DMS79 (cell line): ENCODE data around the gene ATG3.
"Not testable (repeated sequence)": the region's sequence is repeated elsewhere in the genome, so short reads cannot be mapped to it uniquely, and the experiment has no call there.

Experiments used
- DNase-seq: peaks from one replicate; lab custom pipeline; 2025; lab: John Stamatoyannopoulos, UW

The ATG3 gene

DNA sequence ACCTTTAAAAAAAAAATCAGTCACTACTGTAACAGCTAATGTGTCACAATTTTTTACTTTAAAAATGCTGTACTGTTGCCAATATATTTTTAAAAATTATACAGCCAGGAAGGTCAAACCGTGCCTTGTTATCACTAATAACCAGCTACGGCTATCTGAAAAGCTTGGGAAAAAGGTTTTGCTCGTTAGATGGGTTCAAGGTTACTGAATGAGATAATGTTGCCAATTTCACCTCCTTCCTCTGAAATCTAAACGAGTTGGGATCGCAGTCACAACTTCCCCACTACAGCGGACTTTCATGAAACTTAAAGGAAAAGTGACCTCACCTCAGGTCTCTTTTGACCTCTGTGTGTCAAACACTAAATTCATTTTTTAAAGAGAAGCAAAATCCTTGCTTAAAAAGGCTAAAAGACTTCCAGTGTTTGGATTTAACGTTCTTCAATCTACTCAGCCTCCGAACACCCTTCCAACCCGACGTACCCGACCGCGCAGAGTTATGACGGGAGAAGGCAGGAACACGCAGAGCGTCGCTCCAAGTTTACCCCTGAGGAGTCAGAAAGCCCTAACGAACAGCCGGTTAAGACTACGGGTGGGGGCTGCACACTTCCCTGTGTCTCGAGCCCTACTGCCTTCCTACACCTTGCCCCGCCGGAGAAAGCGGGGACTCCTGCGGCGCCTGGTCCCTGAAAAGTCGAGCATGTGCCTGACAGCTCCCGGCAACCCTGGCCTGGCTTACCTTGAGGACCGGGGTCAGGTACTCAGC is 860 bp downstream of the ATG3 start:
- DNase-seq: peak; percentile 34

DNA sequence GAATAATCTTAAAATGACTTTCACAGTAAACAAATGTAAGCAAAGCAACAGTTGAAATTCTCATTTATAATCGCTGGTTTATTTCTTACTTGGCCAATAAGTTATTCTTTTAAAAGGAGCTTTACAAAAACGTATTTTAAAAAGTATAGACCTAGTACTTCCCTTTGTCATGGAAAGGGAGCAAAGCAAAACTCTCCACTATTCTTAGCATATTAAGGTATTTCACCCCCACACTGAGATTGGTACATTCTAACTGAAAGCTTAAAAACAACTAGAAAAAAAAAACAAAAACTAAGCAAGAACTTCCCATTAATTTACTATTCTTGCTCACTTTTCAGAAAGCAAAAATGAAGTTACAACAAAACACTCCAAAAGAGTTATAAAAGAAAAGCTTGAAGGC is 1.5 kb downstream of the ATG3 start:
- no peak for DNase-seq

DNA sequence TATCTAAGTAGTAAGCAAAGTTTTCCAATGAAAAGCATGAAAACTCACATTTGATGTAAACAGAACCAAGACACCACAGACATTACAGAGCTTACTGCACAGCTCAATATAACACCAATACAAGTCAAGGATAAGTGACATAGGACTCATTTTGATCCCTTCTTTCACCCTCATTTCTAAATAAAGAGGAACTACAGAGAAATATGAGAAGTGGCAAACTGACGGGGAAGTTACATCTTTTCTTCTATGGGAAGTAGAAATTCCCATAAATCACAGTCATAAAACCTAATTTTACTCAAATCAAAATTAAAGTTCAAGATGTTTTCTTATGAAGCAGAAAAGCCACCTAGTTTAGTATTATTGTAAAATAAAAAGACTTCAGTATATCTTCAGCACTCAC is 3.8 kb downstream of the ATG3 start:
- DNase-seq: no peak

DNA sequence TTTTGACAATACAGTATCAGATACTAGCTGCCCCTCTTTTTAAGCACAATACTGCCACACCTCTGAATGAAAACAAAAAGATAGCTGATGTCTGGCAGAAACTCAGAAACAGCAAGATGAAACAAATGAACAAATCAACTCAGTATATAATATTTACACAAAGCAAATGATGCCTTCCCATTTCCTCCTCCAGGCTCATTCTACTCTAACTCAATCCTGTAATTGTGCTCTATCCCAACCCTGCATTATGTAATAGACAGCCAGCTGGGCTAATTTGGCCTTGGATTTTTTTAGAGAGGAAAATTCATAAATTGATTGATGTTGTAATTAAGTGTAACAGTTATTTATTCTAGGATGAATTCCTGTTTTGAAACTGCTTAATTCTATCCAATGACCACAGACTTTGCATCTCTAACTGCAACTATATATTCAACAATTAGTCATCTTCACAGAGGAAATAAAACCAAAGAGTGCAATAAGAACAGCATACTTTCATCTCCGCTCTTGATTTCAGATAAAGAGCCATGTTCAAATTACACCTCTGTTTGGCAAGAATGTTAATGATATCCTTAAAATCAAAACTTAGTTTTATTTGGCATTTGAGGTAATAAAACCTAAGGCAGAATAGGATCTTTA is 6.1 kb downstream of the ATG3 start:
- no peak for DNase-seq

DNA sequence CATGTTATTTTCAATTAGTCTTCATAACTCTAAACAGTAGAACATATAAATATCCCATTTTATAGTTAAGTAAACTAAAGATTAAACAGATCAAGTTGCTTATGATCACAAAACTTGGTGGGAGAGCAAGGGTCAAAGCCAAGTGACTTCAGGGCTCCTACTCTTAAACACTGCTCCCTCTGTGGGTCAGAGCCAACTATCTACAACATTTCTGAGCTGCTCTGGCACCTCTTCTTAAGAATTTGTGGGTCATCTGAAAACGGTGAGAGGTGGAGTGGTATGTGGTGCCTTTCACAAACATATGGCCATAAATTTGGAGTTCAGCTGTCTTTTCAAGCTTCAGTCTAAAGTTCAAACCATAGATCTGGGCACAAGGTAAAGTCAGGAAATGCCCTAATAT is 10.9 kb downstream of the ATG3 start:
- DNase-seq: no peak

DNA sequence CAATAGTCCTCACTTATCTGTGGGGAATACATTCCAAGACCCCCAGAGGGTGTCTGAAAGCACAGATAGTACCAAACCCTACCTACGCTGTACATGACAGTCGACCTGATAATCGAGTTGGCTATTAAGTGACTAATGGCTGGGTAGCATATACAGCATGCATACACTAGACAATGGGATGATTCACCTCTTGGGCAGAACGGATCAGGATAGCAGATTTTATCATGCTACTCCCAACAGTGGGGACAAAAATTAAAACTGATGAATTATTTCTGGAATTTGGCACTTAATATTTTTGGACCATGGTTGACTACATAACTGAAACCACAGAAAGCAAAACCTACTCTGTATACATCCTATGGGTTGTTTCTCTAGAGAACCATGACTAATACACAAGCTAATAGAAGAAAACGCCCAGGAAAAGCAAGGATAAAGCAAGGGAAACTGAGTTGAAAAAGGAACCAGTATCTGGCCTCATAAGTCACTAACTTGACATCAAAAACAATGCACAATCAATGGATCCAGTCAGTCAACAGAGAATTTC is 15.5 kb downstream of the ATG3 start:
- no peak for DNase-seq

DNA sequence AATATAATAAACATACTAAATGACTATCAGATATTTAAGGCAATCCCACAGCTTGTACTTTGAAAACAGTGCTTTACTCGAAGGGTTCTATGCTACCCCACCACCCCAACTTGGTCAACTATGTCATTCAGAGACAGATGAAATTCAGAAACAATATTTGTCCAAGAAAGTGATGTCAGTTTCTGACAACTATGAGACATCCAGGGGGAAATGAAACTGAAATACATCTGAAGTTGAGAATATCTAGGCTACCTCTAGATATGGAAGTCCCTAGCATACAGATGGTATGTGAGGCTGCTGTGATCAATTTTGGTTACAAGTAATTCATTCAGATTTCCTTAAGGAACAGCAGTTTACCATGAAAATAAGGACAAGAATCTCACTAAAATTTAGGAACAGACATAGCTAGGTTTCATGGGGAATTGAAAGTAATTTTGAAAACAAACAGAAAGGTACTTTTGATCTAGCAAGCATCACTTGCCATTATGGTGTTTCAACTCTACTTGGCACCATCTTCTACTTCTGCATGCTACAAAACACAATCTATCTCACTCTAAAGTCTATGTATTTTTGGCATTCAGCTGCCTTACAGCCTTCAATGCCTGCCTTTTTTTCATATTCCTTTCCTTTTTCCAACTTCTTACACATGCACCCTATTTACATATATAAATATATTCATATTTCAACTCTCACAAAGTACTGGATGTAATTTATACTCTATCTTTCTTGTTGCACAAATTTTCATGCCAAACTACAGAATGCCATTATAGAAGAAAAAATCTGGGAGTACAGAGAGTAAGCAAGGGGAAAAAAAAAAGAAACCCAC is 21.7 kb downstream of the ATG3 start:
- no peak for DNase-seq

DNA sequence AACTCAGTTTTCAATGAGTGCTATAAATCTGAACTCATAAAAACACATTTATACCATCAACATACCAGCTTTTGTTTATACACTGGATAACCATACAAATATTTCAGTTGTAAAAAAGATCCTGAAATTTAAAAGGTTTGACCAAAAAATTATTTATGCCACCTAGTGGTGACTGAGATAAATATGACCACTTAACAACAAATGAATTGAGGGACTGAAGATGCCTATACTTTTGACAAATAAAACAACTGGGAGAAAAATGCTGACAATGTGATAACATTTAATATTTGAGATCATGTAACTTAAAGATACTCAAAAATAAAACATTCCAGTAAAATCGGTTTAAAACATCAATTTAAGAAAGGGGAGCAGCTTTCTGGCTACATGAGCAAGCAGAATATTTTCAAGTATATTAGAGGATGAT is 30.4 kb downstream of the ATG3 start:
- DNase-seq: no peak

DNA sequence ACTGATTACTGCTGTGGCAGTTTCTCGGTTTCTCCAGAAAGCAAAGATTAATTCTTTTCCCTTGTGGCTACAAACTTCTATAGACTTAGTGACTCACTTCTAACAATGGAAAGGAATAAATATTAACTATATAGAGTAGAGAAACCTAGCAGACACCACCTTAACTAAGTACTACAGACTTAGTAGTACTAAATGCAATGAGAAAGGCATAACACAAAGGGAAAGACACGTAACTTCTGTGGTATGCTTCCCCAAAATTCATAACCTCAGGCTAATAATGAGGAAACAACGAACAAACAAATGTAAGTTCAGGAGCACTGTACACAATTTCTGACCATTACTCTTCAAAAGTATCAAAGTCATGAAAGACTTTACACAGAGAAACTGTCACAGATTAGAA is 31.2 kb downstream of the ATG3 start:
- DNase-seq: no peak

DNA sequence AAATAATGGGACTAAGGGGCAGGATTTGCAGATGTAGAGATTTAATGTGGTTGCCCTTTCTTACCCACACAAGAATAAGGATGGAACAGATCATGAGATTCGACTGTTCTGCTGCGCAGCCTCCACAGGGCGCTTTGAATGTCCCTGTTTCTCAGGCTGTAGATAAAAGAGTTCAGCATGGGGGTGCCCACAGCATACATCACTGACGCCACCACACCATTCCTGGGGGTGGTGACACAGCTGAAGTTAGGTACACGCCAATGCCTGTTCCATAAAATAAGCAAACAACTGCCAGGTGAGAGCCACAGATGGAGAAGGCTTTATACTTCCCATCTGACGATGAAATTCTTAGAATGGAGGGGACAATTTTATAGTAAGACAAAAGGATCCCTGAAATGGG is 37.6 kb downstream of the ATG3 start:
- DNase-seq: not testable (repeated sequence)

DNA sequence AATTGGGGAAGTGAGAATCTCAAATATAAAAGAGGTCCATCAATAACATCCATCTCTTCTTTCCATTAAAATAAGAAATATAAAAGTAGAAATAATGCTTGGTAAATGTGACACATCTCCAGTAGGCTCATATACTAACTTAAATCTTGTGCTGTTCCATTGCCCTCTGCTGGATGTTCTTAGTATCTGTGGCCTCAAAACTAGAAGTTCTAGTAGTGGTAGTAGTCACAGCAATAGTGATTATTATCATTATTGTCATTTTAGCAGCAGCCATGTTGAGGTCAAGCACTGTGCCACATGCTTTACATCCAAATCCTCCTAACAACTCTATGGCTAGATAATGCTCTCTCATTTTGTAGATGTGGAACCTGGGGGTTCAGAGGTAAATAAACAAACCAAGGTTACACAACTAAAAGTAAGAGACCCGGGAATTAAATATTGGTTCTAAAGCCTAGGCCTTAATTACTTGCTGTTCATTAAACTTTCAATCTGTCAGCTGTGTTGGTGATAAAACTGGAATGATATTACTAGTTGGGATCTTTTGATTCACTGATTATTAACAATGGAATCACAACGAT is 42.2 kb downstream of the ATG3 start:
- no peak for DNase-seq

DNA sequence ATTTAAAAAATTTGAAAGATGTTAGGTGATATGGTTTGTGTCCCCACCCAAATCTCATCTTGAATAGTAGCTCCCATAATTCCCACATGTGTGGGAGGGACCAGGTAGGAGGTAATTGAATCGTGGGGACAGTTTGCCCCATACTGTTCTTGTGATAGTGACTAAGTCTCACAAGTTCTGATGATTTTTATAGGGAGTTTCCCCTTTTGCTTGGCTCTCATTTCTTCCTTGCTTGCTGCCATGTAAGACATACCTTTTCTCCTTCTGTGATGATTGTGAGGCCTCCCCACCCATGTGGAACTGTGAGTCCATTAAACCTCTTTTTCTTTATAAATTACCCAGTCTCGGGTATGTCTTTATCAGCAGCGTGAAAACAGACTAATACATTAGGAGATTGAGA is 42.8 kb downstream of the ATG3 start:
- DNase-seq: not testable (repeated sequence)

DNA sequence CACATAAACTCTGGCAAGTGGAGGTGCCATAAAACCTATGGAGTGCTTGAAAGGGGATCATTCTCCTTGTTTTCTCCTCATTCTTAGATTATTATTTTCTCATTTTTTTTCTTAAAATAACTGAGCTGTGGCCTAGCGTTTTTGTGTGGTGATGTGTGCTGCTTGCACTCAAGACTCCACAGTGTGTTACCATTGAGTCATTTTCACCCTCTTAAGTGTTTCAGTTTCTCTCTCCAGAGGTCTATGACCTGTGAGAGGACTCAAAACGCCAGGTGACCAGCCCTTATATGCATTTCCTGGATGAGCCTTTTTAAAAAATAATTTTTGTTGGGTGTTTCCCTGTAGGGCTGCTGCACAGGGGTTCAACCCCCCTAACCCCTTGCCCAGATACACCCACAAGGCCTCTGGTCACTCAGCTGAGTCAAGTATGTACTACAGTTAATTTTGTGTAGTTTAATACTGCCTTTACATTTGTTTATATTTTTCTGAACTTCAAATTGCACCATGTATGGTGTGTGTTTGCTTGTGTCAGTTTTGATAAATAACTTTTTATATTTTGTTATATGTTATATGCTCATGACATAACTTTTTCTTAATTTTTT is 47.1 kb downstream of the ATG3 start:
- no peak for DNase-seq

DNA sequence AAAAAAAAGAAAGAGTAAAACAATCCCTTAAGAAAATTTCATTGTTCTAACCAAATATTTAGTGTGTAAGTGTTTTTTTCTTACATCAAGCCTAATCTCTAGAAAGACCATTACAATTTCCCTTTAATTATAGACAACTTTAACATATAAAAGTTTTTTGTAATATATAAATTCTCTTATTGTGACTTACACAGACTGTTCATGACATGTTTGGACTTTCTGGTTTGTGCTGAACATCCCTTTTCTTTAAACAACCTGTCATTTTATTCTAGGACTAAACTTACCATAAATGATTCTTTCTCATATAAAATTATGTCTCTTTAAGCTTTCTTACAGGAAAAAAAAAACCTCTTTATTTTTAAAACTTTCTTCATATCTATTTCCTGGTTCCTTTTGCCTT is 49.4 kb downstream of the ATG3 start:
- no peak for DNase-seq

DNA sequence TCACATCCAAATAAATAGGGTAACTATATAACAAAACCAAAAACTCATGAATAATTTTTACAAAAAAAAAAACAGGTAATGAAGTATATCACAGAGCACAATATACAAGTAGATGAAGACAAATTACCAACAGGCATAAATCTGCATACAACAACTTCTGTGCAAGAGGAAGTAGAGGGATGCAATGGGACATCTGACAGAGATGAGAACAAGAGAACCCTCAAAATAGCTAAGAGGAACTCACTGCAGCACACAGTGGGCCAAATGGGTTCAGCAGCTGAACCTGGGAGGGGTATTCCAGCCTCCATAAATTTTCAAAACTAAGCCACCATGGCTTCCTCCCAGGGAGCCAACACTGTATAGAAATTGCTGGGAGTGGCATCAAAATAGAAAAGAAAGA is 52.9 kb downstream of the ATG3 start:
- no peak for DNase-seq

DNA sequence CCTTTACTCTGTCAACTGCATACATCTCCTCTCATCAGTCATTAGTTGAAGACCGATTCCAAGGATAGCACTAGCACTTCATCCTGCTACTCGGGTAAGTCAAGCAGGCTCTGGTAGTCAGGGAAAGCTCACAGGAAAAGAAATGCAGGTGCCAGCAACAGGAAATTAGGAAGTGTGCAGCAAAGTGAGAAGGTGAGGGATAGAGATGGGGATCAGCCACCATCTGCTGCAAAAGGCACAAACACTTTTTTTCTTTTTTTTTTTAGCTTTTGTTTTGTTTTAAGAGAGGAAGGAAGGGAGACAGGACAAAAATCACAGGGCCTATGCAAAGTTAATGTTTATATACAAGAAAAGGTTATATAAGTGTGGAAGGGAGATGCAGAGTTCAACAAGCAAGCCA is 53.5 kb downstream of the ATG3 start:
- no peak for DNase-seq

DNA sequence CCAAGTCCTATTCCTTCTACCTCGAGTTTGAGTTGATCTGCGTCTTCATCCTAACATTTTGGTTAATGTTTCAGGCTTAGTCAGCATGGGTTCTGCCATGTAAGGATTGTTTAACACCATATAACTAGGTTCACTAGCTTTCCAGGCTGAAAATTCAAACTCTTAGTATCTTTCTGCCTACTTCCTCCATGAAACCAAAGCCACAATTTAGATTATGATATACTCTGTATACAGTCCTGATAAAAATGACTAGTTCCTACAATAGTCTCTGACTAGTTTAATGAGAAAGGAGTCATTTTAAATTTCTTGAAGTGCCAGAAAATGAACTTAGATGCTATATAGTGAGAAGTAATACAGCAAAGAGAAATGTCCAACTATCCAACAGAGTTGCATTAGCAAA is 55.9 kb downstream of the ATG3 start:
- DNase-seq: no peak

DNA sequence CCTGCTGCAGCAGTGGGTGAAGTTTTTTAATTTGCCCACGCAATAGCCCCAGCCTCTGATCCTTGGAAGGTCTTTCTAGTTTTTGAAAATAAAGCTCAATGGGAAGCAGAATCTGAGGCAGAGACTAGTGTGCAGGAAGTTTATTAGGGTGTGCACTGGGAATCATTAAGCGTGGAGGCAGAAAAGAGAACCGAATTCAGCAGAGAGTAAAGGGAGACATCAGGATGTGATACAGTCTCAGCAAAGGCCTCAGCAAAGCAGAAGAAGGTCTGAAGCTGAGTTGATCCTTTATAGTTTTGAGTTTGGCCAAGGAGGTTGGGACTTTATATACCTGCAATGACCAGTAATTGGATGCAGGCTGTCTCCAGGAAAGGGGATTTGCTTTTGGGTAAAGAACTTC is 57.6 kb downstream of the ATG3 start:
- no peak for DNase-seq

DNA sequence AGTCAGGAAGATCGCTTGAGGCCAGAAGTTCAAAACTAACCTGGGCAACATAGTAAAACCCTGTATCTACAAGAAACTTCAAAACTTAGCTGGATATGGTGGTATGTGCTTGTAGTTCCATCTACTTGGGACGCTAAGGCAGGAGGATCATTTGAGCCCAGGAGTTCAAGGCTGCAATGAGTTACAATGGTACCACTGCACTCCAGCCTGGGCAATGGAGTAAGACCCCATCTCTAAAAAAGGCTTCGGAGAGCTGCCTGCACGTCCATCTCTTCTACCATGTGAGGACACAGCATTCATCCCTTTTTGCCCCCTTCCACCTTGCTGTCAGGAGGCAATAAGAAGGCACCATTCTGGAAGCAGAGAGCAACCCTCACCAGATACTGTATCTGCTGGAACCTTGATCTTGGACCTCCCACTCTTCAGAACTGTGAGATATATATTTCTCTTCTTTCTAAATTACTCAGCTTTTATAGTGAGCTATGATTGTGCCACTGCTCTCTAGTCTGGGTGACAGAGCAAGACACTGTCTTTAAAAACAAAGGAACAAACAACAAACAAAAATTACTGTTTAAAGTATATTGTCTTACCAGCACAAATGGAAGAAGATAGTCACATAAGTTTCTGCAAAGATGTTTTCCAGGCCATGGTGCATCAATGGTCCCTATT is 58.3 kb downstream of the ATG3 start:
- DNase-seq: no peak

DNA sequence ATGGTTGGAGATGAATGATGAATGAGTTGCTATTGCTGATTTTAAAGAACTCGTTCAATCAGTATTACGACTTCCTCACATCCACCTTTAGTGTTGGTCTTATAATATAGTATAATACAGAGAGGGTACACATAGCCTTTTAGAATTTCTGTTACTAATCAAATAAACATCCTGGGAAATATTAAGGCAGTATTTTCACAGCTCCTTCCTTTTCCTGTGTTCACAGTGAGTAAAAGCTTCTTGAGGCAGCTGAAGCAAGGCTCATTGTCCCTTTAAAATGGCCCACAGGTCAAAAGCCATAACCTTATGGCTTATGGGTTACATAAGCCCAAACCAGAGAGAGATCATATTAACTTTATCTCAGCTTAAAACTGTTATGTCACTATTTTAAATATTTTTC is 61.1 kb downstream of the ATG3 start:
- DNase-seq: no peak

DNA sequence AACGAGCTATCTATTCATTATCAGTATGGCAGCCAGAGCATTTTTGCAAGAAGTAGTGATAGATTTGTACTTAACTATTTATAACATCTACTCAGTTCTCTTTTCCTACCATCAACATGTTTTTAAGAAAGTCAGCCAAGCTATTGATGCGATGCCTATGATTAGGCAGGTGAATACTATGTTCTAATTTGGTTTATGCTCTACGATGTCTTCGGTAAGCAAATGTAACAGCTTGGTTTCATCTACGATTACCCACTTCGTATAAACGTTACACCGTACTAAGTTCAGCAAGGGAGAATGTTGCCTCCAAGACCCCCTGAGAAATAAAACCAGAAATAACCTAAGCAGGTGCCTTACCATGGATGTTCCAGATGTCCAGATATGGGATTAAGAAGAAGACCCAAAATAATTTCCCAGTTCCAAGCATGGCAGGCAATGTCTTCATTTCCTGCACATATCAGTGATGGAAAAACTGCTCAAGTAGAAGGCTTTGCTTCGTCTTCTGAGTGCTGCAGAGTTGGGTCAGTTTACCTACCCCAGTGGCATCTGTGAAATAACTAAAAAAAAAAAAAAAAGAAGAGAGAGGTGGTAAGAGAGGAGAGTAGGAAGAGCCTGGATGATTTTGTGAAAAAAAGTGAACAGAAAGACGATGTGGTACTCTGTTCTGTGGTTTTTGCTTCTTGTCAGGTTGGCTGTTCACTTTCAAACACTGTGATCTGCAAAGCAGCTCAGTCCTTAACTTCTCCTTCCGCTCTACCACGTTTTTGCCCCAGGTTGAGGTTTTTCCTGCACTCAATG is 62.6 kb downstream of the ATG3 start, which contains the start of gene BTLA:
Gene BTLA, minus strand, starts transcription at position 559 of the 798 bp plus-strand sequence. Its CDS starts 114 bp downstream, at position 445.
- DNase-seq: no peak
